ENCODE results near the gene CTSA.

The CTSA gene

GRCh38 chr20:45909336-45909808, 18.2 kb downstream of the CTSA start:
- no peak overlapping the region for H3K4me3 ChIP-seq (ENCODE audit: low read depth, low read length)
- no peaks in the 10 kb centered on the region for H3K36me3 ChIP-seq (replicated peaks)
- H3K27ac ChIP-seq: no peak overlapping the region
- in situ Hi-C loops (cut with HindIII; ENCODE audit: low pct_ligation_motif_present, low sequenced_read_pairs): no loop called here
- TF ChIP-seq, protein P1, sequence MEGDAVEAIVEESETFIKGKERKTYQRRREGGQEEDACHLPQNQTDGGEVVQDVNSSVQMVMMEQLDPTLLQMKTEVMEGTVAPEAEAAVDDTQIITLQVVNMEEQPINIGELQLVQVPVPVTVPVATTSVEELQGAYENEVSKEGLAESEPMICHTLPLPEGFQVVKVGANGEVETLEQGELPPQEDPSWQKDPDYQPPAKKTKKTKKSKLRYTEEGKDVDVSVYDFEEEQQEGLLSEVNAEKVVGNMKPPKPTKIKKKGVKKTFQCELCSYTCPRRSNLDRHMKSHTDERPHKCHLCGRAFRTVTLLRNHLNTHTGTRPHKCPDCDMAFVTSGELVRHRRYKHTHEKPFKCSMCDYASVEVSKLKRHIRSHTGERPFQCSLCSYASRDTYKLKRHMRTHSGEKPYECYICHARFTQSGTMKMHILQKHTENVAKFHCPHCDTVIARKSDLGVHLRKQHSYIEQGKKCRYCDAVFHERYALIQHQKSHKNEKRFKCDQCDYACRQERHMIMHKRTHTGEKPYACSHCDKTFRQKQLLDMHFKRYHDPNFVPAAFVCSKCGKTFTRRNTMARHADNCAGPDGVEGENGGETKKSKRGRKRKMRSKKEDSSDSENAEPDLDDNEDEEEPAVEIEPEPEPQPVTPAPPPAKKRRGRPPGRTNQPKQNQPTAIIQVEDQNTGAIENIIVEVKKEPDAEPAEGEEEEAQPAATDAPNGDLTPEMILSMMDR (IDR thresholded peaks at IDR 0.05; ENCODE audit: low read depth, low read length, missing control alignments): no peak
- H3K27me3 ChIP-seq (replicated peaks): no peaks in the 10 kb centered on the region
- no peak for DNase-seq

GRCh38 chr20:45909817-45910669, 18.9 kb downstream of the CTSA start:
- Histone ChIP-seq H3K27ac (no peak overlapping the region), H3K4me3 (ENCODE audit: low read depth, low read length) (peak overlapping the region; percentile 29)

DNA sequence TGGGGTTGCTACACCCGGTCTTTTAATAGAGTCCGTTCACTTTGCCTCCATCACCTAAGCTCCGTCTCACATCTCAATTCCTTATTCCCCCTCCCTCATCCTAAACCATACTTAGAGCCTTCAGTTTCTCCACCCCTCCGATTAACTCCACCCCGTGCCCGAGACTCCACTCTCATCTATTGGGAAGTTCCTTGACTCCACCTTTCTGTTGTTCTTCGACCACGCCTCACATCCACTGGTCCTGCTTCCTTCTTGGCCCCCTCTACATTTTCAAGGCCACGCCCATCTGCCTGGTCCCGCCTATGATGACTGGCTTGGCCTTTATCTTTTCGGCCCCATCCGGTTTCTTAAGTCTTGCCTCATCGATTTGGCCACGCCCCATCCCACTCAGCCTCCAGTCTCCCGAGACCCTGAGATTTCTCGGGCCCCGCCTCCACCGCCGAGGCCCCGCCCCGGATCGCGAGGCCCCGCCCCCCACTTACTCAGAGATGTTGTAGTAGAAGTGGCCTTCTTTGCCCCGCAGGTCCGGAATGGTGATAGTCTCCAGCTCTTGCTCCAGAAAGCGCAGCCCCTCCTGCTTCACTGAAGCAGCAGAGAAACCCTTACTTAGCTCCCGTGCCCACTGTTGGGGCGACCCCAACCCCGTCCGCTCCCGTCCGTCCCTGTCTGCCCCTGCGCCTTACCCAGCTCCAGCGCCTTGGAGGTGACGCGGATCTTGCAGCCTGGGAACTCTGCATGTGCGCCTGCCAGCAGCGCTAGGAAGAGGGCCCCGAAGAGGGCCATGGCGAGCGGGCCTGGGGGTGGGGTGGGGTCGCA, 19.7 kb downstream of the CTSA start:
- in situ Hi-C loops (cut with HindIII; ENCODE audit: low pct_ligation_motif_present, low sequenced_read_pairs): no loop called here
- peak overlapping the region; percentile 70 for H3K27ac ChIP-seq
- peak; percentile 100 for DNase-seq
- H3K4me3 ChIP-seq (ENCODE audit: low read depth, low read length): peak overlapping the region; percentile 60
- TF ChIP-seq, protein P1 (IDR thresholded peaks at IDR 0.05; ENCODE audit: low read depth, low read length, missing control alignments): no peak
- H3K27me3 ChIP-seq (replicated peaks): no peaks in the 10 kb centered on the region
- no peaks in the 10 kb centered on the region for H3K36me3 ChIP-seq (replicated peaks)

More at GRCh38 chr20:45909817-45910669, 18.9 kb downstream of the CTSA start:
- in situ Hi-C loops (cut with HindIII; ENCODE audit: low pct_ligation_motif_present, low sequenced_read_pairs): no loop called here
- TF ChIP-seq, protein P1 (IDR thresholded peaks at IDR 0.05; ENCODE audit: low read depth, low read length, missing control alignments): no peak
- DNase-seq: no peak
- Histone ChIP-seq H3K36me3 (replicated peaks) (no peaks in the 10 kb centered on the region), H3K27me3 (replicated peaks) (no peaks in the 10 kb centered on the region)

DNA sequence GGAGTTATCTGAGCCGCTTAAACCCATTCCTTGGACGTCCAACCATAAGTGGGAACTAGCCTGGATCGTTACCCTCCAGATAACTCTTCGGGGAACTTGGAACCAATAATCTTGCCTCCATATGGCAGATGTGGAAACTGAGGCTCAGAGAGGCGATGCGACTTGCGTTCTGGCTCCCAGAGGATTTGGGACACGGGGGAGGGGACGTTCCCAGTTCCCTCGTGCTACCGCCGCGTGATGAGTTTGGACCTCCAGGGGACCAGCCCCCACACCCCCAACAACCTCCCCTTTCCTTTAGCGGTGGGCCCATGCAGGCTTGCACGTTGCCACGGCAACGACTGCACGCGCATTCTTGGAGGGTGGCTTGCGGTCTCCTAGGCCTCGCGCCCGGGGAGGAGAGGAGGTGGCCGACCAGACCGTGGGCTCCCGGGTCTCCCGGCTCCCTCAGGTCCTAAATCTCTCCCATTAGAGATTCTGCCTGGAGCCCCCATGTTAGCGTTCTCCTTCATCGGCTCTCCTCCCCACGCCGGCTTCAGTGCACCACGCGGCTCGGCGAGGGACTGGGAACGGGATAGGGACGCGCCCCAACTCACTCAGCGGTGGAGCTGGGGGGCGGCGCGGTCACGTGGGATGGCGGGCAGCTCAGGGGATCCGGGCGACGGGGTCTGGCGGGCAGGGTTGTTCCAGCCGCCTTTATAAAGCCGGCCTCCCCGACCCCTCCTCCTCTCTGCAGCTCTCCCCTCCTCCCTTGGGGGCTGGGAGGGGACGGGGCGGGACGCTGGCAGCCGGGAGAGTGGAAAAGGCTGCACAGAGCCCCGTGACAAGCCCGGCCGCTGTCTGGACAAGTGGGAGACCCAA, 20.6 kb downstream of the CTSA start, which contains the start of gene PLTP:
Gene PLTP (minus strand): TSS at position 670 of the 858 bp plus-strand sequence. CDS start 703 bp downstream, outside the sequence.
- H3K4me3 ChIP-seq (ENCODE audit: low read depth, low read length): peak within 1 kb of the TSS; percentile 60
- H3K27me3 ChIP-seq (replicated peaks): no peaks in the 10 kb centered on the region
- H3K27ac ChIP-seq: peak within 1 kb of the TSS; percentile 70
- TF ChIP-seq, protein P1 (IDR thresholded peaks at IDR 0.05; ENCODE audit: low read depth, low read length, missing control alignments): no peak
- DNase-seq: peak; percentile 40
- no peaks in the 10 kb centered on the region for H3K36me3 ChIP-seq (replicated peaks)
- in situ Hi-C loops (cut with HindIII; ENCODE audit: low pct_ligation_motif_present, low sequenced_read_pairs): no loop called here

GRCh38 chr20:45912344-45912682, 21.2 kb downstream of the CTSA start:
- H3K4me3 ChIP-seq (ENCODE audit: low read depth, low read length): peak overlapping the region; percentile 60
- in situ Hi-C loops (cut with HindIII; ENCODE audit: low pct_ligation_motif_present, low sequenced_read_pairs): no loop called here
- no peaks in the 10 kb centered on the region for H3K36me3 ChIP-seq (replicated peaks)
- TF ChIP-seq, protein P1 (IDR thresholded peaks at IDR 0.05; ENCODE audit: low read depth, low read length, missing control alignments): no peak
- H3K27ac ChIP-seq: no peak overlapping the region
- DNase-seq: no peak
- H3K27me3 ChIP-seq (replicated peaks): no peaks in the 10 kb centered on the region
